GM18868 (cell line): Measurements from ENCODE around the gene PRPF19.
"Not testable (repeated sequence)": the region's sequence is repeated elsewhere in the genome, so short reads cannot be mapped to it uniquely, and the experiment has no call there.

Experiments used
- ATAC-seq: cut with Tn5 transposase; IDR thresholded peaks from one replicate; pipeline ENCODE4 v1.9.1; 2021; ENCODE audit warnings: mild to moderate bottlenecking, moderate library complexity; ENCODE audit not compliant: unreplicated experiment

The PRPF19 gene

GRCh38 chr11:60910281-60910687, 3.9 kb upstream of the PRPF19 start:
- ATAC-seq, result peak; percentile 37

- not testable (repeated sequence) for ATAC-seq
Observed at GRCh38 chr11:60909680-60910280, 3.4 kb upstream of the PRPF19 start.

- ATAC-seq, result no peak
Observed at GRCh38 chr11:60908803-60909202, 2.4 kb upstream of the PRPF19 start.

GRCh38 chr11:60905551-60906113, 753 bp downstream of the PRPF19 start:
- no peak for ATAC-seq

- no peak for ATAC-seq
Observed at GRCh38 chr11:60905047-60905446, 1.3 kb downstream of the PRPF19 start.

GRCh38 chr11:60902625-60903024, 3.8 kb downstream of the PRPF19 start:
- ATAC-seq, result no peak

- ATAC-seq, result no peak
Observed at GRCh38 chr11:60900673-60901404, 5.5 kb downstream of the PRPF19 start.

- ATAC-seq, result no peak
Observed at GRCh38 chr11:60899977-60900376, 6.4 kb downstream of the PRPF19 start.

GRCh38 chr11:60899046-60899936, 7.1 kb downstream of the PRPF19 start:
- no peak for ATAC-seq

GRCh38 chr11:60897496-60897895, 8.9 kb downstream of the PRPF19 start:
- no peak for ATAC-seq

GRCh38 chr11:60895687-60896086, 10.7 kb downstream of the PRPF19 start:
- ATAC-seq, result no peak

- no peak for ATAC-seq
Observed at GRCh38 chr11:60891103-60891741, 15.2 kb downstream of the PRPF19 start.

- ATAC-seq, result no peak
Observed at GRCh38 chr11:60890696-60891095, 15.7 kb downstream of the PRPF19 start.

- ATAC-seq, result no peak
Observed at GRCh38 chr11:60889869-60890311, 16.5 kb downstream of the PRPF19 start.

GRCh38 chr11:60887556-60887955, 18.8 kb downstream of the PRPF19 start:
- ATAC-seq, result no peak

GRCh38 chr11:60880643-60881282, 25.6 kb downstream of the PRPF19 start:
- ATAC-seq, result no peak

GRCh38 chr11:60879971-60880588, 26.3 kb downstream of the PRPF19 start:
- ATAC-seq, result no peak

GRCh38 chr11:60879104-60879503, 27.3 kb downstream of the PRPF19 start:
- no peak for ATAC-seq

- ATAC-seq, result no peak
Observed at GRCh38 chr11:60878245-60879101, 27.9 kb downstream of the PRPF19 start.
